ENCODE measurements around the gene HCRTR2. TPM values are rescaled to one million over a fixed set of nuclear protein-coding genes. Genes with fewer than 3 reads are reported as not detected.

HCRTR2 gene
- total RNA-seq, 1 experiment from 2014 or later, result not detected

- no peak overlapping the region for H2AFZ ChIP-seq (ENCODE audit: low read length)
- H3K4me1 ChIP-seq (ENCODE audit: insufficient read depth, low read length), result 0 out of 2 replicates have a peak, but pooled peaks cover 4% of the 10 kb centered on the region
- no peaks in the 10 kb centered on the region for H3K79me2 ChIP-seq (ENCODE audit: low read length)
- ChIA-PET POLR2A (ENCODE audit: unreplicated experiment) (no interaction called here), CTCF (no interaction called here)
- intact Hi-C loops (cut with micrococcal nuclease), result no loop called here
- no peak overlapping the region for H3K9ac ChIP-seq (ENCODE audit: low read length)
- no peaks in the 10 kb centered on the region for H3K9me3 ChIP-seq (ENCODE audit: low read length)
- peaks cover 18% of the 10 kb centered on the region; the same call in 1 of the 2 replicates for H3K27me3 ChIP-seq (ENCODE audit: low read length)
- H3K36me3 ChIP-seq (ENCODE audit: low read depth, low read length), result no peaks in the 10 kb centered on the region
- DNase-seq (no peak), ATAC-seq (no peak)
- H4K20me1 ChIP-seq (ENCODE audit: low read length), result no peaks in the 10 kb centered on the region
- no peak overlapping the region for H3K4me2 ChIP-seq (ENCODE audit: low read length)
- no peak overlapping the region for H3K27ac ChIP-seq (ENCODE audit: low read length)
- H3K4me3 ChIP-seq (ENCODE audit: low read length), result no peak overlapping the region
- BruUV-seq (replicated peaks), result no TSS peak
- no peaks in the 10 kb centered on the region for H3F3A ChIP-seq (ENCODE audit: low read length, unreplicated experiment)
- H3K9me2 ChIP-seq (replicated peaks; ENCODE audit: low read length), result no peaks in the 10 kb centered on the region
- TF ChIP-seq EZH2 (IDR thresholded peaks at IDR 0.05; ENCODE audit: low read length, unreplicated experiment) (no peak), EZH2phosphoT487 (IDR thresholded peaks at IDR 0.05; ENCODE audit: borderline replicate concordance, low read length) (no peak)
- TF ChIP-seq, protein P1, sequence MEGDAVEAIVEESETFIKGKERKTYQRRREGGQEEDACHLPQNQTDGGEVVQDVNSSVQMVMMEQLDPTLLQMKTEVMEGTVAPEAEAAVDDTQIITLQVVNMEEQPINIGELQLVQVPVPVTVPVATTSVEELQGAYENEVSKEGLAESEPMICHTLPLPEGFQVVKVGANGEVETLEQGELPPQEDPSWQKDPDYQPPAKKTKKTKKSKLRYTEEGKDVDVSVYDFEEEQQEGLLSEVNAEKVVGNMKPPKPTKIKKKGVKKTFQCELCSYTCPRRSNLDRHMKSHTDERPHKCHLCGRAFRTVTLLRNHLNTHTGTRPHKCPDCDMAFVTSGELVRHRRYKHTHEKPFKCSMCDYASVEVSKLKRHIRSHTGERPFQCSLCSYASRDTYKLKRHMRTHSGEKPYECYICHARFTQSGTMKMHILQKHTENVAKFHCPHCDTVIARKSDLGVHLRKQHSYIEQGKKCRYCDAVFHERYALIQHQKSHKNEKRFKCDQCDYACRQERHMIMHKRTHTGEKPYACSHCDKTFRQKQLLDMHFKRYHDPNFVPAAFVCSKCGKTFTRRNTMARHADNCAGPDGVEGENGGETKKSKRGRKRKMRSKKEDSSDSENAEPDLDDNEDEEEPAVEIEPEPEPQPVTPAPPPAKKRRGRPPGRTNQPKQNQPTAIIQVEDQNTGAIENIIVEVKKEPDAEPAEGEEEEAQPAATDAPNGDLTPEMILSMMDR (conservative IDR thresholded peaks at IDR 0.05; ENCODE audit: low read depth, low read length), result no peak
Observed at GRCh38 chr6:55250400-55250799, 76.1 kb downstream of the HCRTR2 start.

DNA sequence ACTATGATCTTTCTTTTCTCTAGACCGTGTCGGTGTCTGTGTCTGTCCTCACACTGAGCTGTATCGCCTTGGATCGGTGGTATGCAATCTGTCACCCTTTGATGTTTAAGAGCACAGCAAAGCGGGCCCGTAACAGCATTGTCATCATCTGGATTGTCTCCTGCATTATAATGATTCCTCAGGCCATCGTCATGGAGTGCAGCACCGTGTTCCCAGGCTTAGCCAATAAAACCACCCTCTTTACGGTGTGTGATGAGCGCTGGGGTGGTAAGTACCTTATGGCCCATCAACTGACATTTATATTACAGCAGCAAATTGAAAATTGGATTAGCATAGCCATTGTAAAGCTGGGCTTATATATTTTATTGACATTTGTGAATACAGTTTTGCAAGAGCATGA, 80.8 kb downstream of the HCRTR2 start:
- TF ChIP-seq EZH2 (IDR thresholded peaks at IDR 0.05; ENCODE audit: low read length, unreplicated experiment) (no peak), EZH2phosphoT487 (IDR thresholded peaks at IDR 0.05; ENCODE audit: borderline replicate concordance, low read length) (no peak)
- TF ChIP-seq, protein P1 (conservative IDR thresholded peaks at IDR 0.05; ENCODE audit: low read depth, low read length), result no peak
- no peaks in the 10 kb centered on the region for H3K4me1 ChIP-seq (ENCODE audit: insufficient read depth, low read length)
- H3K27ac ChIP-seq (ENCODE audit: low read length), result no peak overlapping the region
- intact Hi-C loops (cut with micrococcal nuclease), result no loop called here
- ATAC-seq (no peak), DNase-seq (no peak)
- no peak overlapping the region for H3K4me2 ChIP-seq (ENCODE audit: low read length)
- no peaks in the 10 kb centered on the region for H3K36me3 ChIP-seq (ENCODE audit: low read depth, low read length)
- no peaks in the 10 kb centered on the region for H3K9me3 ChIP-seq (ENCODE audit: low read length)
- H3K9ac ChIP-seq (ENCODE audit: low read length), result no peak overlapping the region
- H3K9me2 ChIP-seq (replicated peaks; ENCODE audit: low read length), result no peaks in the 10 kb centered on the region
- peaks cover 12% of the 10 kb centered on the region; the same call in 1 of the 2 replicates for H3K27me3 ChIP-seq (ENCODE audit: low read length)
- H3K4me3 ChIP-seq (ENCODE audit: low read length), result no peak overlapping the region
- BruUV-seq (replicated peaks), result no TSS peak
- H4K20me1 ChIP-seq (ENCODE audit: low read length), result no peaks in the 10 kb centered on the region
- CTCF ChIA-PET, result no interaction called here
- no peak overlapping the region for H2AFZ ChIP-seq (ENCODE audit: low read length)
- H3F3A ChIP-seq (ENCODE audit: low read length, unreplicated experiment), result no peaks in the 10 kb centered on the region
- POLR2A ChIA-PET (ENCODE audit: unreplicated experiment), result no interaction called here
- no peaks in the 10 kb centered on the region for H3K79me2 ChIP-seq (ENCODE audit: low read length)

DNA sequence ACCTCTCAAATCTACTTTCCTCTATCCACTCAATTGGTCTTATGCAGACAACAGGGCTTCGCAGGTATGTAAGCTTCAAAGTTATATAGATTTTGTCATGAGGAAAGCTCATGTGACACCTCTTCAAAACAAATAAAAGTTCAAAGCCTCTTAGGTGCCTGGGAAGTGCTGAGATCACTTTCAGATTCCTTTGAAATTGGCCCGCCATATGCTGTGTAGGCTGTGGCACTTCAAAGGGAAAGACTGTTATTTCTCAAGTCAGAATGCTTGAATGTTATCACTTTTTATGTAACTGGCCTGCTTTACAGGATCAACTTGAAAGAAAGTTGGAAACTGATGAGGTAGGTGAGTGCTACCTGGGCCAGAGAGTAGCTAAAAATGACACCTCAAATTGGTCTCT, 85.9 kb downstream of the HCRTR2 start:
- H3K36me3 ChIP-seq (ENCODE audit: low read depth, low read length), result no peaks in the 10 kb centered on the region
- no peak overlapping the region for H3K27ac ChIP-seq (ENCODE audit: low read length)
- DNase-seq (no peak), ATAC-seq (no peak)
- intact Hi-C loops (cut with micrococcal nuclease), result no loop called here
- H3K9ac ChIP-seq (ENCODE audit: low read length), result no peak overlapping the region
- no peak overlapping the region for H2AFZ ChIP-seq (ENCODE audit: low read length)
- H3K9me2 ChIP-seq (replicated peaks; ENCODE audit: low read length), result no peaks in the 10 kb centered on the region
- no TSS peak for BruUV-seq (replicated peaks)
- no peaks in the 10 kb centered on the region for H3F3A ChIP-seq (ENCODE audit: low read length, unreplicated experiment)
- H3K27me3 ChIP-seq (ENCODE audit: low read length), result peaks cover 9% of the 10 kb centered on the region; the same call in 1 of the 2 replicates
- no peaks in the 10 kb centered on the region for H3K4me1 ChIP-seq (ENCODE audit: insufficient read depth, low read length)
- no peaks in the 10 kb centered on the region for H4K20me1 ChIP-seq (ENCODE audit: low read length)
- H3K9me3 ChIP-seq (ENCODE audit: low read length), result no peaks in the 10 kb centered on the region
- TF ChIP-seq EZH2 (IDR thresholded peaks at IDR 0.05; ENCODE audit: low read length, unreplicated experiment) (no peak), EZH2phosphoT487 (IDR thresholded peaks at IDR 0.05; ENCODE audit: borderline replicate concordance, low read length) (no peak)
- TF ChIP-seq, protein P1 (conservative IDR thresholded peaks at IDR 0.05; ENCODE audit: low read depth, low read length), result no peak
- no peaks in the 10 kb centered on the region for H3K79me2 ChIP-seq (ENCODE audit: low read length)
- CTCF ChIA-PET, result no interaction called here
- POLR2A ChIA-PET (ENCODE audit: unreplicated experiment), result no interaction called here
- no peak overlapping the region for H3K4me3 ChIP-seq (ENCODE audit: low read length)
- no peak overlapping the region for H3K4me2 ChIP-seq (ENCODE audit: low read length)
